Loucy (cell line): ENCODE measurements around the gene NECTIN3.

Source experiments
- H2AFZ ChIP-seq: fragments of 200-600 bp; sonication (generic); 2 replicates; pipeline ENCODE4 v1.6.0; 2016; ENCODE audit warnings: antibody characterized with exemption, mild to moderate bottlenecking, low read length, moderate library complexity
- H3F3A ChIP-seq: fragments of 200-600 bp; 2 replicates; pipeline ENCODE4 v1.6.0; 2016; ENCODE audit warnings: antibody characterized with exemption, low read depth, mild to moderate bottlenecking
- H3K27me3 ChIP-seq: fragments of 200-600 bp; sonication (generic); 2 replicates; pipeline ENCODE4 v1.6.1; 2014; ENCODE audit warnings: low read length, mild to moderate bottlenecking; ENCODE audit not compliant: insufficient read depth, poor library complexity, severe bottlenecking
- H3K36me3 ChIP-seq: fragments of 200-600 bp; sonication (generic); 2 replicates; pipeline ENCODE4 v1.6.1; 2016; ENCODE audit warnings: low read length; ENCODE audit not compliant: insufficient read depth
- H3K4me1 ChIP-seq: fragments of 200-600 bp; sonication (generic); 2 replicates; pipeline ENCODE4 v1.5.1; 2014; ENCODE audit warnings: low read length, mild to moderate bottlenecking; ENCODE audit not compliant: insufficient read depth, poor library complexity, severe bottlenecking
- H3K4me2 ChIP-seq: fragments of 200-600 bp; sonication (generic); 2 replicates; pipeline ENCODE4 v1.6.0; 2014; ENCODE audit warnings: antibody characterized with exemption, low read length, low read depth, mild to moderate bottlenecking; ENCODE audit not compliant: poor library complexity, severe bottlenecking
- H3K4me3 ChIP-seq: fragments of 200-600 bp; sonication (generic); 2 replicates; pipeline ENCODE4 v1.5.1; 2014; ENCODE audit warnings: low read length, mild to moderate bottlenecking, mixed read lengths; ENCODE audit not compliant: poor library complexity, severe bottlenecking
- H3K79me2 ChIP-seq: fragments of 200-600 bp; sonication (generic); 2 replicates; pipeline ENCODE4 v1.6.1; 2014; ENCODE audit warnings: low read length; ENCODE audit not compliant: insufficient read depth
- H3K9ac ChIP-seq: fragments of 200-600 bp; sonication (generic); 2 replicates; pipeline ENCODE4 v1.6.0; 2014; ENCODE audit warnings: mild to moderate bottlenecking, low read depth, low read length, moderate library complexity; ENCODE audit not compliant: poor library complexity, severe bottlenecking
- H3K9me2 ChIP-seq: fragments of 200-600 bp; sonication (generic); replicated peaks from 2 replicates; pipeline ENCODE4 v1.6.1; 2016; ENCODE audit warnings: low read depth, low read length, mixed read lengths
- H3K9me3 ChIP-seq: fragments of 200-600 bp; sonication (generic); 2 replicates; pipeline ENCODE4 v1.6.1; 2014; ENCODE audit warnings: mild to moderate bottlenecking, antibody characterized with exemption, low read length, low read depth; ENCODE audit not compliant: insufficient read depth
- H4K20me1 ChIP-seq: fragments of 200-600 bp; sonication (generic); 2 replicates; pipeline ENCODE4 v1.6.0; 2014; ENCODE audit warnings: antibody characterized with exemption, low read length, mild to moderate bottlenecking; ENCODE audit not compliant: insufficient read depth, poor library complexity, severe bottlenecking
- EZH2phosphoT487 ChIP-seq: fragments of 200-600 bp; IDR thresholded peaks from 2 replicates; pipeline ENCODE4 v1.6.1; 2018; ENCODE audit warnings: antibody characterized with exemption, mild to moderate bottlenecking, moderate library complexity, borderline replicate concordance
- TF ChIP-seq, protein P1 (sequence below): fragments of 200-600 bp; sonication (generic); conservative IDR thresholded peaks from 2 replicates; pipeline ENCODE4 v1.5.1; 2014; ENCODE audit warnings: mild to moderate bottlenecking, antibody characterized with exemption, low read length

Gene NECTIN3

DNA sequence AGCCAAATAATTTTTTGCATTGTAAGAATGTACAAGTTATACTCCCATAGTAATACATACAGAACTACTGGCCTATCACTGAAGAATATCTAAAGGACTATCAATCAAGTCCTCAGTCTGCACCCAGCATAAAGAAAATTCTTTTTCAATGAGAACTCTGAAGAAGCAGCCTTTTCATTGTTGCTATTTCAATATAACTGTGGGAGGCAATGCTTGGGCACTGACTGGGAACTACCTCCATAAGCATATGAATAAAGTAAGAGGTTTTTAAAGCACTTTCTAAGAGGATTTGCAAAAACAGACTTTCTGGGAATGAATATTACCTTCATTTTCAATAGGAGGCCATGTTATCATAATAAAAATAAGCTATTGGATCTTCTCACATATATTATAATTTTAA is 24.6 kb upstream of the NECTIN3 start:
- no peak for TF ChIP-seq EZH2phosphoT487
- TF ChIP-seq, protein P1, sequence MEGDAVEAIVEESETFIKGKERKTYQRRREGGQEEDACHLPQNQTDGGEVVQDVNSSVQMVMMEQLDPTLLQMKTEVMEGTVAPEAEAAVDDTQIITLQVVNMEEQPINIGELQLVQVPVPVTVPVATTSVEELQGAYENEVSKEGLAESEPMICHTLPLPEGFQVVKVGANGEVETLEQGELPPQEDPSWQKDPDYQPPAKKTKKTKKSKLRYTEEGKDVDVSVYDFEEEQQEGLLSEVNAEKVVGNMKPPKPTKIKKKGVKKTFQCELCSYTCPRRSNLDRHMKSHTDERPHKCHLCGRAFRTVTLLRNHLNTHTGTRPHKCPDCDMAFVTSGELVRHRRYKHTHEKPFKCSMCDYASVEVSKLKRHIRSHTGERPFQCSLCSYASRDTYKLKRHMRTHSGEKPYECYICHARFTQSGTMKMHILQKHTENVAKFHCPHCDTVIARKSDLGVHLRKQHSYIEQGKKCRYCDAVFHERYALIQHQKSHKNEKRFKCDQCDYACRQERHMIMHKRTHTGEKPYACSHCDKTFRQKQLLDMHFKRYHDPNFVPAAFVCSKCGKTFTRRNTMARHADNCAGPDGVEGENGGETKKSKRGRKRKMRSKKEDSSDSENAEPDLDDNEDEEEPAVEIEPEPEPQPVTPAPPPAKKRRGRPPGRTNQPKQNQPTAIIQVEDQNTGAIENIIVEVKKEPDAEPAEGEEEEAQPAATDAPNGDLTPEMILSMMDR = no peak
- Histone ChIP-seq H3K9me2 (no peaks in the 10 kb centered on the region), H3K79me2 (no peaks in the 10 kb centered on the region), H3K27me3 (no peaks in the 10 kb centered on the region), H3K9me3 (0 out of 2 replicates have a peak, but pooled peaks cover under 1% of the 10 kb centered on the region), H3K4me2 (no peak overlapping the region), H3K9ac (no peak overlapping the region), H3K4me1 (no peaks in the 10 kb centered on the region), H3K4me3 (no peak overlapping the region), H4K20me1 (no peaks in the 10 kb centered on the region), H3K36me3 (no peaks in the 10 kb centered on the region), H3F3A (no peaks in the 10 kb centered on the region), H2AFZ (no peak overlapping the region)

DNA sequence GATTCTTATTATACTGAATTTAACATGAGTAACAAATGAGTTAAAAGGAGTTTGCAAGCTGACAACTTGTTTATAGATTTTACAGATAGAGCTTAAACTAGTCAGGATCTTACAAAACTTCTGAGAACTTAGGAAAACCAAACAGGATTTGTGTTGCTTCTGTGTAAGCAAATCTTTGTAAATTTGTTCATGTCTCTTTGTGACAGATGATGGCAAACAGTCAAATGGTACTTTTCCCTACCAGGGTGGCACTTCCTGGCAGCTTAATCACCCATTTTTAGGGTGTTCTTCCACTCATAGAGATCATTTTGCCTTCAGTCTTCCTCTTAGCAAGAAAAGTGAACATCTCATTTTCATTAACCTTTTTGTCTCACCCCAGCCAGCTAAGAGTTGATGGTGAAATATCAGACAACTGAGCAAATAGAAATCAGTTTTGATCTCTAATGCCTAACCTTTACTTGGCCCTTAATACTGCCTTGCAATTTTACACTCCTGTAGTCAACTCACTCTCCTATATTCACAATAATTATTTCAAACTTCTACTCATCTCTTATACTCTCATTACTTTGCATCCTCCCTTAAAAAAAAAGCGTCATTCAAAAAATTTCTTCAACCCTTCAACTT is 23.7 kb upstream of the NECTIN3 start:
- H3K4me2 ChIP-seq = no peak overlapping the region
- H3K36me3 ChIP-seq = no peaks in the 10 kb centered on the region
- no peaks in the 10 kb centered on the region for H3K4me1 ChIP-seq
- no peaks in the 10 kb centered on the region for H3K79me2 ChIP-seq
- TF ChIP-seq, protein P1 = no peak
- no peak for TF ChIP-seq EZH2phosphoT487
- H3K4me3 ChIP-seq = no peak overlapping the region
- no peaks in the 10 kb centered on the region for H3K9me3 ChIP-seq
- H3K9me2 ChIP-seq = no peaks in the 10 kb centered on the region
- peak overlapping the region; percentile 78; the same call in 1 of the 2 replicates for H2AFZ ChIP-seq
- H4K20me1 ChIP-seq = no peaks in the 10 kb centered on the region
- H3K9ac ChIP-seq = no peak overlapping the region
- no peaks in the 10 kb centered on the region for H3K27me3 ChIP-seq
- H3F3A ChIP-seq = no peaks in the 10 kb centered on the region

DNA sequence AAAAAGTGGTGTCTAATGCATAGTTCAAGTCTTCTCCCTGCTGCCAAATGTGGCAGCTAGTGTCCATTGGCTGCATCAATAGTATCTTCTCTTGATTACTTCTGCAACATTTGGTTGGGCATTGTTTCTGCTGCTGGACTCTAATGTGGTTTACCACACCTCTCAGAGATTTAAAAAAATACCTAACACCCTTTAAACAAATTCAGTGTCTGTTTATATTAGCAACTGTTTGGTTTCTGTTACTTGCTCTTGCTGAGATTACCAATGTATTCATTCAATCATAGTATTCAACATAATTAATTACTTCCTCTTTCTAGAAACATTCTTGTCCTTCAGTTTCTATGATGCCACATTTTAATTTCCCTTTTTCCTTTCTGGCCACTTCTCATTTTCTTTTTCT is 20.3 kb upstream of the NECTIN3 start:
- no peaks in the 10 kb centered on the region for H3K4me1 ChIP-seq
- TF ChIP-seq, protein P1 = no peak
- no peak for TF ChIP-seq EZH2phosphoT487
- no peaks in the 10 kb centered on the region for H3K9me2 ChIP-seq
- no peaks in the 10 kb centered on the region for H3K36me3 ChIP-seq
- H3K9me3 ChIP-seq = no peaks in the 10 kb centered on the region
- no peaks in the 10 kb centered on the region for H3F3A ChIP-seq
- no peaks in the 10 kb centered on the region for H3K27me3 ChIP-seq
- no peak overlapping the region for H3K4me3 ChIP-seq
- no peaks in the 10 kb centered on the region for H4K20me1 ChIP-seq
- no peaks in the 10 kb centered on the region for H3K79me2 ChIP-seq
- H3K4me2 ChIP-seq = no peak overlapping the region
- H3K9ac ChIP-seq = no peak overlapping the region
- H2AFZ ChIP-seq = no peak overlapping the region
